HuH-7.5 (cell line): ENCODE data around the gene CHMP1A.
A peak's percentile ranks its signal among the peaks of the same experiment; 100 is the strongest.

Experiments used
- DNase-seq: peaks from one replicate; pipeline ENCODE4 v3.0.0; 2011; ENCODE audit warnings: low spot score

The CHMP1A gene

GRCh38 chr16:89602952-89603590 lies 54.4 kb downstream of the CHMP1A start:
- no peak for DNase-seq

DNA sequence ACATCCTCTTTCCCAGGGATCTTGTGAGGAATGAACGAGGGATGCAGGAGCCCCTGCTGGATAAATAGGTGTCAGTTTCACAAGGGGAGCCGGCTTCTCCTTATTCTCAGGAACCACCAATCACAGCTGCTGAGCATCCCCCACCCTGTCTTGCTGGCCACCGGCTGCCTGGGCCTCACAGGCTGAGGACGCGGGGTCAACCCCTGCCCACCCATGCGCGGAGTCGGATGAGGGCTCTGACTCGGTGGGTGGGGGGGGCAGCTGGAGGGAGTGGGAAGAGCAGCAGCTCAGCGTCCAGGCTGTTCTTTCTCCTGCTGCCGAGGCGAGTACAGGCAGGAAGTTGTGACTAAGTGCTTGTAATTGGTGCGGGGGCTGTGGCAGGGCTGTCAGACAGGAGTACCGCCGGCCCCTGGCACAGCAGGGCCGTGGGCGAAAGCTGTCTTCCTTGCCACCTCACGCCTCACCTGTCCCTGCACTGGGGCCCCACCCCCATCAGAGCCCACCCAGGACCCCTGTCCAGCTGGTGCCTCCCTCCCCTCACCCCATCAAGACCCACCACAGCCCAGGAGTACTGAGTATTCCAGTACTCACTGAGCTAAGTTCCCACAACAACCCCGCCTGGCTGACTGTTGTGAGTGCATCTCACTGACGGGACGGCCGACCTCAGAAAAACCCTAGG lies 55.1 kb downstream of the CHMP1A start:
- DNase-seq = no peak

- no peak for DNase-seq
These were observed 55.6 kb downstream of the CHMP1A start for GRCh38 chr16:89601906-89602272.

DNA sequence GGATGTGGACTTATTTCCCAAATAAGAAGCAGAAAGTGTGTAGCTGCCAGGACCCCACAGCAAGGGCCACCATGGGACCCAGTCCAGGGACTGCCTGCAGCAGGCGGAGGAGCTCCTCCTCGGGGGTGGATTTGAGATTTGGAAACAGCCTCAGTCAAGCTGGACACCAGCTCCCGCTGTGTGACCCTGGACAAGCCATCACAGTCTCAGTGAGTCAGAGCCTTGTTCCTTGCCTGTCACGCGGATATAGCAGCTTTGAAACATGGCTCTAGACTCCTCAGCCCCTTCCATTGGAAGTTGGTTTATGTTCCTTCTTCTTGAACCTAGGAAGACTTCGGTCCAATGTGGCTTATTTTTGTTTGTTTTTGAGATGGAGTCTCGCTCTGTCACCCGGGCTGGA lies 56.6 kb downstream of the CHMP1A start:
- no peak for DNase-seq

DNA sequence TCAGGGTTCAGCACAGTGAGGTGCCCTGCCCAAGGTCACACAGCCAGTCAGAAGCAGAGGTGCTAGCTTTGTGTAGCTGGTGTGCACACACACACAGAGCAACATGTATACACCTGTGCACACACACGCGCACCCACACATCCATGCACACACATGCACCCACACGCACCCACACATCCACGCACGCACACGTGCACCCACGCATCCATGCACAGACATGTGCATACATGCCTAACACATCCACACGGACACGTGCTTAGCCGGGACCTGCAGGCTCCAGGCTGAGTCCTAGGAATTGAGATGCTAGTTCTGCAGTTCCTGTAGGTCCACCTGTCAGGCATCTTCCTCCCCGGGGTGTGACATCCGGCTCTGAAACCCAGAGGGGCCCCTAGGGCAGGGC lies 57.1 kb downstream of the CHMP1A start:
- DNase-seq = no peak

- DNase-seq = no peak
These were observed 57.6 kb downstream of the CHMP1A start for GRCh38 chr16:89599902-89600301.

DNA sequence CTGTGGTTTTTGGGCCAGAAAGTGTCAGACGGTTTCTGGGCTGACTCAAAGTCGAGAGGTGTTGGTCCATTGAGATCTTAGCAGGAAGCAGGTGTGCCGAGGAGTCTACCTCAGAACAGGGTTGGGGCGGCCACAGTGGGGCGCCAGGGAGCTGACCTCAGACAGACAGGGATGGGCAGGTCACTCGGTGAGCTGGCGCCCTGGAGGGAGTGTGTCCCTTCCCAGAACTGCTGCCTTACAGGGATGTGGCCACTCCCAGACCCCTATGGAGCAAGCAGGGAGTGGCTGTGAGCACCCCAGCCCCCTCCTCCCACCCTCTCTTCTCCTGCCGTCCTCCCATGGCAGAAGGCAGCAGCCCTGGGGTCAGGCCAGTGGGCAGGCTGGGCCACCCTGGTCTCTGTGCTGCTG lies 58.1 kb downstream of the CHMP1A start:
- peak; percentile 94 for DNase-seq

- peak; percentile 70 for DNase-seq
These were observed 59.3 kb downstream of the CHMP1A start for GRCh38 chr16:89598199-89598598.

GRCh38 chr16:89596957-89597649 lies 60.4 kb downstream of the CHMP1A start:
- DNase-seq = peak; percentile 49

DNA sequence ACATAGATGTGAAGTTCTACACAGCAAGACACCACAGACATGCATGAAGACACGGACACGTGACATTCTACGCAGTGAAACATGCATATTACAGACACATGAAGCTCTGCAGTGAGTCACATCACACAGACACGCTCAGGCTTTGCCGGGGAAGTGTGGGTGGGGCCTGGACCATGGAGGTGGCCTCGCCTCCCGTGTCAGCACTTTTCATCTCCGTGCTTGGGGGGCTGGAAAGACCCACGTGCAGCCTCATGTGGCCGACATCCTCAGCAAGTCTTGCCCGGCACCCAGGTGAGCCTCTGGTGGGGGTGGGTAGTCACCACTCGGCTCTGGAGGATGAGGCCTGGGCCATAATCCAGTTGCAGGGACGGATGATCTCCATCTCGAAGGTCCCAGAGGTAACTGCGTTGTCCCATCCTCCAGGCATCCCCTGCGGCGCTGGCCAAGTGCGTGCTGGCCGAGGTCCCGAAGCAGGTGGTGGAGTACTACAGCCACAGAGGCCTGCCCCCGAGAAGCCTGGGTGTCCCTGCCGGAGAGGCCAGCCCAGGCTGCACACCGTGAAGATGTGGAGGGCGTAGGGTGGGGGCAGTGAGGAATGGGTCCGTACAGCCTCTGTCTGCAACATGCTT lies 61.3 kb downstream of the CHMP1A start:
- DNase-seq = no peak

GRCh38 chr16:89595330-89596060 lies 62.0 kb downstream of the CHMP1A start:
- DNase-seq = no peak
